Measurements from ENCODE around the gene FNDC3B.

- TF ChIP-seq EZH2 (IDR thresholded peaks at IDR 0.05; ENCODE audit: borderline replicate concordance, low read length) = no peak
- TF ChIP-seq, protein P1, sequence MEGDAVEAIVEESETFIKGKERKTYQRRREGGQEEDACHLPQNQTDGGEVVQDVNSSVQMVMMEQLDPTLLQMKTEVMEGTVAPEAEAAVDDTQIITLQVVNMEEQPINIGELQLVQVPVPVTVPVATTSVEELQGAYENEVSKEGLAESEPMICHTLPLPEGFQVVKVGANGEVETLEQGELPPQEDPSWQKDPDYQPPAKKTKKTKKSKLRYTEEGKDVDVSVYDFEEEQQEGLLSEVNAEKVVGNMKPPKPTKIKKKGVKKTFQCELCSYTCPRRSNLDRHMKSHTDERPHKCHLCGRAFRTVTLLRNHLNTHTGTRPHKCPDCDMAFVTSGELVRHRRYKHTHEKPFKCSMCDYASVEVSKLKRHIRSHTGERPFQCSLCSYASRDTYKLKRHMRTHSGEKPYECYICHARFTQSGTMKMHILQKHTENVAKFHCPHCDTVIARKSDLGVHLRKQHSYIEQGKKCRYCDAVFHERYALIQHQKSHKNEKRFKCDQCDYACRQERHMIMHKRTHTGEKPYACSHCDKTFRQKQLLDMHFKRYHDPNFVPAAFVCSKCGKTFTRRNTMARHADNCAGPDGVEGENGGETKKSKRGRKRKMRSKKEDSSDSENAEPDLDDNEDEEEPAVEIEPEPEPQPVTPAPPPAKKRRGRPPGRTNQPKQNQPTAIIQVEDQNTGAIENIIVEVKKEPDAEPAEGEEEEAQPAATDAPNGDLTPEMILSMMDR (IDR thresholded peaks at IDR 0.05; ENCODE audit: low read length) = no peak
These were observed 286.1 kb downstream of the FNDC3B start for GRCh38 chr3:172325461-172325860.

Data from OCI-LY1 (cell line).